Germinal center (tissue), 1 donor: Measurements from ENCODE around the gene KCNQ1OT1.

Experiments
- DNase-seq: peaks from one replicate; pipeline ENCODE4 v3.0.0; 2012; ENCODE audit warnings: mixed read lengths, low spot score

The KCNQ1OT1 gene

DNA sequence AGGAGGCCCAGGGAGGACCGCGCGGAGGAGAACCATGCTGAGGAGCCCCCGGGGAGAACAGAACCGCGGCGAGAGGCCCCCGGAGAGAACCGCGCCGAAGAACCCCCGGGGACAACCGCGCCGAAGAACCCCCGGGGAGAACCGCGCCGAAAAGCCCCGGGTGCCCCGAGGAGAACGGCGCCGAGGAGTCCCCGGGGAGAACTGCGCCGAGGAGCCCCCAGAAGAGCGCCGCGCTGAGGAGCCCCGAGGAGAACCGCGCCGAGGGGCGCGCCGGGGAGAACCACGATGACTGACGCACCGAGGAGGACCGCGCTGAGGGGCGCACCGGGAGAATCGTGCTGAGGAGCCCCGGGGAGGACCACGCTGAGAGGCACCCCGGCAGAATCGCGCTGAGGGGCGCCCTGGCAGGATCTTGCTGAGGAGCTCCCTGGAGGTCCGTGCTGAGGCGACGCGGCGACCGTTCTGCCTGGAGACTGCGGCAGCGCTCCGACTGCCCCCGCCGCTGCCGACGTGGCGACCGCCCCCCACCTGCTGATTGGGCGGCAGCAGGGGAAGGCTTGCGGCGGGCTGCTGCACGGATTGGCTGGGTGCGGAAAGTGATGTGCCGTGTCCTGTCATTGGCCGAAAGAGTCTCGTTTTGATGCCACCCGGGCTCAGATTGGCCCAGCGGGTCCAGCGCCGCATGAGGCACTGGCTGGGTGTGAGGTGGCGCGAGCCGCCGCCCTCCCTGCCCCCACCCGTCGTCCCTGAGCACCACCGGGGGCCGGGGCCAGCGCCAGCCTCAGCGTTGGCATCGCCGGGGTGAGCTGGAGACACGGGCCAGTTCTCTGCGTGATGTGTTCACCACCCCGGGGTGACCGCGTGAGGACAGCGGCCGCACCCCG, at the start of gene KCNQ1OT1:
KCNQ1OT1 (minus strand) TSS at position 464 of the 884 bp plus-strand sequence.
- DNase-seq: peak; percentile 97

GRCh38 chr11:2748814-2749554, 49.2 kb upstream of the KCNQ1OT1 start:
- DNase-seq: no peak

- DNase-seq: no peak
Observed at GRCh38 chr11:2748061-2748813, 48.4 kb upstream of the KCNQ1OT1 start.

GRCh38 chr11:2747248-2748027, 47.6 kb upstream of the KCNQ1OT1 start:
- no peak for DNase-seq

GRCh38 chr11:2746401-2747247, 46.8 kb upstream of the KCNQ1OT1 start:
- no peak for DNase-seq

DNA sequence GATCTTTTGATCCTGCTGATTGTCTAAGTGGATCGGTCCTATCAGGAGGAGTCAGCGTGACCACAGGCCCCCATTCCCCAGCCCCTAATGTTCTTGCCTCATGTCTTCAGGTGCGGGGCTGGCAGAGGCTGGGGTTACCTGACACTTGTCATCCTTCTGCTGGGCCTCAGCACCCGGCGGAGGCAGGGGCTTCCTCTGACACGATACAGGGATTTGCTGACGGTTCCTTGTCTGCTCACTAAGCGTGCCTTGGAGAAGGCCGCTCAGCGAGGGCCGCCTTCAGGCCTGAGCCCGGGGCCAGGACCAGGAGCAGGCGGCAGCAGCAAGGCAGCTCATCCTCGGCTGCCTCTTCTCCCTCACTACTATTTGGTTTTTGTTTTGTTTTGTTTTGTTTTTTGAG, 45.7 kb upstream of the KCNQ1OT1 start:
- no peak for DNase-seq

DNA sequence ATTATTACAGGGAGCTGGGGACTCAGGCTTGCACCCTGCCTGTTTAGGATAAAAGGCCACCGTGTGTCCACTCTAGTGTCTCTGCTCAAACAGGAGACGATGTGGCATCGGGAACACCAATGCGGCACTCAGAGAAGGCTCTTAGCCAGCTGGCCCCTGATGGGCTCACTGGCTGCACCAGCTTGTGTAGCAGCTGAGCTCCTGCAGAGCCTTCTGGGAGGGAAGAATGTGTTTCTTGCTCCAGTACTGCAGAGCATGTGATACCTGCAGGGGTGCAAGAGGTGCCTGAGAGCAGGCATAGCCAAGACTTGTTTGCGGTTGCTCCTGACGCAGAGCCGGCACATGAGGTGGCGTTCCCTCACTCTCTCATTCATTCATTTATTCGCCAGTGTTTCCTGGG, 44.4 kb upstream of the KCNQ1OT1 start:
- DNase-seq: no peak

DNA sequence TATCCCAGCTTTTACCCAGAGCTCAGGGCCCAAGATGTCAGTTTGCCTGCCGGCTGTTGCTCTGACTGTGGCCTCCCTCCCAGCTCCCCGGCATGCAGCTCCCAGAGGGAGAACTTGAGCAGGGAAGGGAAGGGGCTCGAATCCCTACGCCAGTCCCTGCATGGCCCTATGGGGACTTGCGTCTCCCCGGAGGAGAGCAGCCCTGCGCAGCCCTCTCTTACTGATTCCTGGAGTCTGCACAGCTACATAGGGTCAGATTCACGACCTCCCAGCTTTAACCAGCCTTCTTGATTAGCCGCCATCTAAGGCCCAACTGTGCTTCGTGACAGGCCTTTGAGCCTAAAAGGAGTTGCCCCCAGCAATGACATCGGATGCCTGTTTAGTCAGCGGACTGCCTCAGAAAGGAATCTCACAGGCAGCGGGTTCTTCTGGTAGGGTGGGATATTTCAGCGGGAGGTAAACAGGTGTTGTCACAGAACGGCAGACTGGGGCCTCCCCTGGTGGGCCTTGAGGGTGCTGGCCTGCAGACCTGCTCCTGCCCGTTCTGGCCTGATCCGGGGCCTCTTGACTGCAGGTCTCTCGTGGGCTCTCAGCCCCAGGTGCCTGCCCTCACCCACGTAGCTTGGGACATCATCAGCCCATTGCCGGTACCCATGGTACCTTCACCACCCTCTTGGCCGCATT, 43.8 kb upstream of the KCNQ1OT1 start:
- DNase-seq: no peak

DNA sequence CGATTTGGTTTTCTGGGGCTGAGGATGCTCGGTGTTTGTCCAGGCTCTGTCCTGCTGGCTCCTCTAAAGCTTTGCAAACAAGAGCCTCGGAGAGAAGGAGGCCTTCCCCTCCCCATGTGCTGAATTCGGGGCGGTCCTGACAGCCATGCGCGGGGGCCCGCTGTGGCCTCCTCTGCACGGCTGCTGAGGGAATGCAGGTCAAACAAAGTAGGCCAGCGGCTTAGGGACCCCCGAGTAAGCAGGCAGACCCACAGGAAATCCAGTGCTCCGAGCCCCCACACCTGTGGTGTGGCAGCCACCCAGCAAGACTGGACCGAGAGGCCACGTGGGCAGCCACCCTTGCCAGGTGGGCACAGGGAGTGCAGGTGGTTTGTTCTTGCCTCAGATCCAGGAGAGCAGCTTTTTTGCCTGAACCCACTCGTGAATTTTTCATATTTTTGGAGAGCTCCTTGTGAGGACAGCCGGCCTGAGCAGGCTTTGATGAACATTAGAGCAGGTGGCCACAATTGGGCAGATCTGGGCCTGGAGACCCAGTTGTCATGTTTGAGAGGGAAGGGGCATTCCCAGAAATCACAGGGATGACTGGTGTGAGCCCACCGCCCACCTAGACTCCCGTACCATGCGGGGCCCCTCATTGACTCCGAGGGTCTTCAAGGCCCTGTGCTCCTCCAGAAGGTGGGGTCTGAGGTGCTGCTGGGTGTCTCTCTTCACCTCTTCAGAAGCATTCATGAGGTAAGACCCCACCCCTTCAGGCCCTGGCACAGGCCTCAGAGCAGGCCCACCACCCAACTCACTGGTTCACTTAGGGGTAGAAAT, 43.0 kb upstream of the KCNQ1OT1 start:
- no peak for DNase-seq

DNA sequence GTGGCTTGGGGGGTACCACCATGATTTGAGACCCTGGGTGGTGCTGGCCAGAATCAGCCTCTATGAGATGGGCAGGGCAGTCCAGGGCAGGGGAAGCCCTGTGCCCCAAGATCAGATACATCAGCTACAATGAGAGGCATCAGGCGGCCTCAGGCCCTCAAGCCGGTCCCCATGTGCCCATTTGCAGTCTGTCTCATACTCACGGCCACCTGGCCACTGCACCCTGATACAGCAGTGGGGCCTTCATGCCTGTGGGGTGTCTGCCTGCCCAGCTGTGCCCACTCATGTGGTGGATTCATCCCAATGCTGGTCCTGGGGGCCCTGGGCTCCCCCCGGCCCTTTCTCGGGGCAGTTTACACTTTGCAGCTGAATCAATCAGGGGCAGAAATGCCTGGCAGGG, 42.4 kb upstream of the KCNQ1OT1 start:
- no peak for DNase-seq

- DNase-seq: no peak
Observed at GRCh38 chr11:2741377-2742131, 41.8 kb upstream of the KCNQ1OT1 start.

DNA sequence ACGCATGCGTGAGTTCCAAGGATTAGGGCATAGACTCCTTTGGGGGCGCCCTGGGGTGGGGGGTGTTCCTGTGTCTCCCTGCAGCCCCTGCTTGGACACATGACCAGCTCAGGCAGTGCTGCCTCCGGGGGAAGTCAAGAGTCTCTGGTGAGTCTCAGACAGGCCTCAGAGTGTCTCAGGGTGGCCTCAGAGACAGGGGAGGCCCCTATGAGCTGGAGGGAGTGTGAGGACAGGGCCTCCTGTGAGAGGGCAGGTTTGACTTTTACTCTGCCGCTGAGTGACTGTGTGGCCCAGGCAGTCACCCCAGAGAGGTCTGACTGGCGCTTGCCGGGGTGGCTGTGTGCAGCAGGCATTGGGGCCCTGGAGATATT, 41.2 kb upstream of the KCNQ1OT1 start:
- DNase-seq: no peak

GRCh38 chr11:2740275-2740940, 40.6 kb upstream of the KCNQ1OT1 start:
- DNase-seq: no peak

GRCh38 chr11:2739531-2740274, 39.9 kb upstream of the KCNQ1OT1 start:
- DNase-seq: no peak

DNA sequence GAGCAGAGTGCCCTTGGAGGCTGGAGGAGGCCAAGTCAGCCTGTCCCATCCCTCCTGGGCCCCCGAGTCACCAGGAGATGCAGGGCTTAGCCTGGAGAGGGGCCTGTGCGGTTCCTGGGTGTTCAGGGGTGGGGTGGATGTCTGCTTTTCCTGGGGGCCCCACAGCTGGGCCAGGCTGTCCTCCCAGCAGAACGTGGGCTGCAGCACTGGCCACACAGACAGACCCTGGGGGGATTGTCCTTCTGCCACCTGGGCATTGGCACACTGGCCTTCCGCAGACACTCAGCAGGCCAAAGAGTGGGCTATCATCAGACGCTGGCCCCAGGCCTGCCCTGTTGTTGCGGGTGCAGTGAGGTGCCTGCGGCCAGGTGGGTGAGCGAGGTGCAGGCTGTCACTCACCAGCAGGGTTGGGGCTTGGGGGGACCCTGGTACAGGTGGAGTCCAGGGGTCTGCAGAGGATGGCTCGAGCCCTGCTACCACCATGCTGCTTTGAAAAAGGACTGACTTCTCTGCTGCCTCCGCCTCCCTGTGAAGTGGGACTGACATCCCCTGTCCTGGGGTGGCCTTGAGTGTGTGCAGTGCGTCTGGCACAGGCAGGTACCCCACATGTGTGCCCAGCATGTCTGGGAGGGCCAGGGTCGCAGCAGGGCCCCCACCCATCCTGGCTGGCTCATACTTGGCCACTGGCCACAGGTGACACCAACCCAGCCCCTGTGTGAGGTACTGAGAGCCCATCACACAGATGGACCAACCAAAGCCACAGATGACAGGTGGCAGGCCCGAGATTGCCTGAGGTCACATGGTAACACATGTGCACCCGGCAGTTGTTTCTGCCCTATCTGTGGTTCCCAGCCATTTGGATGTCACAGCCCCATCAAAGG, 39.0 kb upstream of the KCNQ1OT1 start:
- no peak for DNase-seq

- DNase-seq: no peak
Observed at GRCh38 chr11:2737866-2738265, 38.1 kb upstream of the KCNQ1OT1 start.
